GM23338 (cell line): ENCODE measurements around the gene MPV17. TPM values are rescaled to one million over a fixed set of nuclear protein-coding genes. Genes with fewer than 3 reads are reported as not detected.

Experiments
- ATAC-seq: fragments of 200-7000 bp; cut with Tn5 transposase; 3 replicates; pipeline ENCODE4 v1.9.1; 2020
- DNase-seq: peaks from one replicate; pipeline ENCODE4 v3.0.0-alpha.2; 2015; ENCODE audit warnings: low spot score
- H2AFZ ChIP-seq: fragments of 200-600 bp; sonication (generic); 2 replicates; pipeline ENCODE4 v1.8.0; 2016; ENCODE audit warnings: antibody characterized with exemption, mild to moderate bottlenecking, moderate library complexity
- H3F3A ChIP-seq: fragments of 200-600 bp; sonication (generic); replicated peaks from 2 replicates; pipeline ENCODE4 v1.8.0; 2017; ENCODE audit warnings: antibody characterized with exemption, mixed run types, low read depth
- H3K27ac ChIP-seq: fragments of 200-600 bp; sonication (generic); 2 replicates; pipeline ENCODE4 v1.6.1; 2016; ENCODE audit warnings: low read depth
- H3K27me3 ChIP-seq: fragments of 200-600 bp; sonication (generic); 2 replicates; pipeline ENCODE4 v1.8.0; 2016; ENCODE audit warnings: mild to moderate bottlenecking, mixed run types, moderate library complexity; ENCODE audit not compliant: insufficient read depth
- H3K36me3 ChIP-seq: fragments of 200-600 bp; sonication (generic); 2 replicates; pipeline ENCODE4 v1.8.0; 2016; ENCODE audit warnings: mild to moderate bottlenecking; ENCODE audit not compliant: insufficient read depth
- H3K4me1 ChIP-seq: fragments of 200-600 bp; sonication (generic); 2 replicates; pipeline ENCODE4 v1.8.0; 2016; ENCODE audit warnings: mild to moderate bottlenecking, moderate library complexity; ENCODE audit not compliant: insufficient read depth
- H3K4me2 ChIP-seq: fragments of 200-600 bp; sonication (generic); 2 replicates; pipeline ENCODE4 v1.7.1; 2017; ENCODE audit warnings: mixed run types
- H3K4me3 ChIP-seq: fragments of 200-600 bp; sonication (generic); 2 replicates; pipeline ENCODE4 v1.6.1; 2016; ENCODE audit warnings: mixed run types
- H3K79me2 ChIP-seq: fragments of 200-600 bp; sonication (generic); replicated peaks from 2 replicates; pipeline ENCODE4 v1.8.0; 2017; ENCODE audit warnings: mild to moderate bottlenecking; ENCODE audit not compliant: insufficient read depth
- H3K9me2 ChIP-seq: fragments of 200-600 bp; sonication (generic); 2 replicates; pipeline ENCODE4 v1.8.0; 2017; ENCODE audit not compliant: insufficient read depth
- H4K20me1 ChIP-seq: fragments of 200-600 bp; sonication (generic); replicated peaks from 2 replicates; pipeline ENCODE4 v1.8.0; 2017; ENCODE audit warnings: mild to moderate bottlenecking; ENCODE audit not compliant: insufficient read depth
- H3K27ac Mint-ChIP-seq: 2 replicates; pipeline ENCODE4 v1.8.0; 2020; ENCODE audit warnings: inconsistent platforms, mild to moderate bottlenecking, moderate library complexity, mixed read lengths
- H3K27me3 Mint-ChIP-seq: 3 replicates; pipeline ENCODE4 v1.8.0; 2022; ENCODE audit warnings: low read depth, mild to moderate bottlenecking, moderate library complexity, mixed read lengths, inconsistent platforms; ENCODE audit not compliant: insufficient read depth, poor library complexity
- H3K36me3 Mint-ChIP-seq: 3 replicates; pipeline ENCODE4 v1.8.0; 2021; ENCODE audit warnings: low read depth, mild to moderate bottlenecking, inconsistent platforms, moderate library complexity, mixed read lengths
- H3K4me1 Mint-ChIP-seq: 3 replicates; pipeline ENCODE4 v1.8.0; 2020; ENCODE audit warnings: mild to moderate bottlenecking, inconsistent platforms, mixed read lengths
- H3K4me3 Mint-ChIP-seq: 3 replicates; pipeline ENCODE4 v1.8.0; 2021; ENCODE audit warnings: moderate library complexity, mild to moderate bottlenecking, inconsistent platforms, mixed read lengths
- H3K9me3 Mint-ChIP-seq: 3 replicates; pipeline ENCODE4 v1.8.0; 2020; ENCODE audit warnings: moderate library complexity, mild to moderate bottlenecking, inconsistent platforms, mixed read lengths
- CREB1 ChIP-seq: fragments of 250-450 bp; sonication (Bioruptor Pico); IDR thresholded peaks from 2 replicates; pipeline ENCODE4 v1.5.0; 2020; ENCODE audit warnings: low read depth, mild to moderate bottlenecking, moderate library complexity
- CTCF ChIP-seq, 2 experiments: fragments of 200-600 bp in 1 of 2; sonication (generic) in 1 of 2; conservative IDR thresholded peaks; 2 replicates each; pipeline versions ENCODE4 v1.5.1 to v1.6.1; 2016 to 2017; ENCODE audit warnings: antibody characterized with exemption in 2 of 2, low read depth in 2 of 2, mild to moderate bottlenecking in 2 of 2, moderate library complexity in 1 of 2
- EZH2phosphoT487 ChIP-seq: fragments of 200-600 bp; sonication (generic); IDR thresholded peaks from one replicate; pipeline ENCODE4 v1.8.1; 2018; ENCODE audit warnings: antibody characterized with exemption; ENCODE audit not compliant: unreplicated experiment
- JUNB ChIP-seq: IDR thresholded peaks from one replicate; pipeline ENCODE4 v1.6.1; 2016; ENCODE audit warnings: antibody characterized with exemption; ENCODE audit not compliant: unreplicated experiment
- NANOG ChIP-seq: IDR thresholded peaks from 2 replicates; pipeline ENCODE4 v1.6.1; 2016; ENCODE audit warnings: antibody characterized with exemption, borderline replicate concordance
- POLR2AphosphoS5 ChIP-seq: IDR thresholded peaks from 2 replicates; pipeline ENCODE4 v1.6.1; 2016; ENCODE audit warnings: antibody characterized with exemption, low read depth
- STAT1 ChIP-seq: IDR thresholded peaks from one replicate; pipeline ENCODE4 v1.6.1; 2016; ENCODE audit warnings: antibody characterized with exemption; ENCODE audit not compliant: unreplicated experiment
- ZNF331 ChIP-seq: fragments of 250-450 bp; sonication (Bioruptor Pico); IDR thresholded peaks from 2 replicates; pipeline ENCODE4 v1.5.0; 2020; ENCODE audit warnings: low read depth, mild to moderate bottlenecking, moderate library complexity
- polyA plus RNA-seq: library from polyadenylated mRNA; unstranded; fragments of >200 nt; fragmentation: Nextera tagmentation; extraction: Ambion mirVana; gene quantifications from 2 replicates; pipeline ENCODE4 v1.2.1, GENCODE V29; 2016
- total RNA-seq: library from RNA; depleted of rRNA; stranded (reverse); fragments of >200 nt; shearing (Covaris generic); gene quantifications from 2 replicates; pipeline ENCODE4 v1.2.3, GENCODE V29; 2014
- TF ChIP-seq, protein P1 (sequence below): IDR thresholded peaks from one replicate; pipeline ENCODE4 v1.6.1; 2018; ENCODE audit warnings: antibody characterized with exemption; ENCODE audit not compliant: unreplicated experiment
- TF ChIP-seq, protein P2 (sequence below): fragments of 250-450 bp; sonication (Bioruptor Pico); IDR thresholded peaks from 2 replicates; pipeline ENCODE4 v1.5.0; 2020; ENCODE audit warnings: mild to moderate bottlenecking, moderate library complexity

The MPV17 gene
- total and polyA plus RNA-seq, 2 experiments from 2014 or later = 52.5 to 94.2 TPM

DNA sequence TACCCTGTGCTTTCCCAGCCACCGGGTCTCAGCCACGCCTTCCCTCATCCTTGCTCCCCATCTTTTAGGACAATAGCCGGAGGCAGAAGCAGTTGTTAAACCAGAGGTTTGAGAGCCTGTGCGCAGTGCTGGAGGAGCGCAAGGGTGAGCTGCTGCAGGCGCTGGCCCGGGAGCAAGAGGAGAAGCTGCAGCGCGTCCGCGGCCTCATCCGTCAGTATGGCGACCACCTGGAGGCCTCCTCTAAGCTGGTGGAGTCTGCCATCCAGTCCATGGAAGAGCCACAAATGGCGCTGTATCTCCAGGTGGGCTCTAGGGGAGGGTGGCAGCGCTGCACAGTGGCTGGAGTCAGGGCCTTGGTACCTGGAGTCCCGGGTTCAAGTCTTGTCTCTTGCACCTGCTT lies 17.4 kb downstream of the MPV17 start (continued):
- TF ChIP-seq CTCF (conservative IDR thresholded peaks at IDR 0.05; ENCODE audit: low read depth in 2 of 2) (no peak), JUNB (no peak)

- H3K9me2 ChIP-seq = no peaks in the 10 kb centered on the region
- 0 out of 3 replicates have a peak, but pooled peaks cover 2% of the 10 kb centered on the region for H3K36me3 Mint-ChIP-seq
- H3K4me1 ChIP-seq = peaks cover 9% of the 10 kb centered on the region
- peaks cover 53% of the 10 kb centered on the region for H3K27me3 Mint-ChIP-seq
- no peak overlapping the region for H3K4me2 ChIP-seq
- no peak overlapping the region for H2AFZ ChIP-seq
- no peak for DNase-seq
- H3K27ac Mint-ChIP-seq = no peak overlapping the region
- ATAC-seq = no peak
- no peaks in the 10 kb centered on the region for H3K36me3 ChIP-seq
- H3K4me3 ChIP-seq = no peak overlapping the region
- H3K27me3 ChIP-seq = peaks cover 54% of the 10 kb centered on the region
- no peak overlapping the region for H3K4me3 Mint-ChIP-seq
- H3F3A ChIP-seq = peaks cover 10% of the 10 kb centered on the region; the same call in 1 of the 2 replicates
- H3K79me2 ChIP-seq = no peaks in the 10 kb centered on the region
- peaks cover 4% of the 10 kb centered on the region; the same call in 1 of the 2 replicates for H4K20me1 ChIP-seq
- H3K4me1 Mint-ChIP-seq = peaks cover 6% of the 10 kb centered on the region
- no peak overlapping the region for H3K27ac ChIP-seq
- no peaks in the 10 kb centered on the region for H3K9me3 Mint-ChIP-seq
- TF ChIP-seq ZNF331 = no peak
- TF ChIP-seq CREB1 (CRISPR knock-in tag) = no peak
- no peak for TF ChIP-seq JUNB
- no peak for TF ChIP-seq STAT1
- TF ChIP-seq, protein P1, sequence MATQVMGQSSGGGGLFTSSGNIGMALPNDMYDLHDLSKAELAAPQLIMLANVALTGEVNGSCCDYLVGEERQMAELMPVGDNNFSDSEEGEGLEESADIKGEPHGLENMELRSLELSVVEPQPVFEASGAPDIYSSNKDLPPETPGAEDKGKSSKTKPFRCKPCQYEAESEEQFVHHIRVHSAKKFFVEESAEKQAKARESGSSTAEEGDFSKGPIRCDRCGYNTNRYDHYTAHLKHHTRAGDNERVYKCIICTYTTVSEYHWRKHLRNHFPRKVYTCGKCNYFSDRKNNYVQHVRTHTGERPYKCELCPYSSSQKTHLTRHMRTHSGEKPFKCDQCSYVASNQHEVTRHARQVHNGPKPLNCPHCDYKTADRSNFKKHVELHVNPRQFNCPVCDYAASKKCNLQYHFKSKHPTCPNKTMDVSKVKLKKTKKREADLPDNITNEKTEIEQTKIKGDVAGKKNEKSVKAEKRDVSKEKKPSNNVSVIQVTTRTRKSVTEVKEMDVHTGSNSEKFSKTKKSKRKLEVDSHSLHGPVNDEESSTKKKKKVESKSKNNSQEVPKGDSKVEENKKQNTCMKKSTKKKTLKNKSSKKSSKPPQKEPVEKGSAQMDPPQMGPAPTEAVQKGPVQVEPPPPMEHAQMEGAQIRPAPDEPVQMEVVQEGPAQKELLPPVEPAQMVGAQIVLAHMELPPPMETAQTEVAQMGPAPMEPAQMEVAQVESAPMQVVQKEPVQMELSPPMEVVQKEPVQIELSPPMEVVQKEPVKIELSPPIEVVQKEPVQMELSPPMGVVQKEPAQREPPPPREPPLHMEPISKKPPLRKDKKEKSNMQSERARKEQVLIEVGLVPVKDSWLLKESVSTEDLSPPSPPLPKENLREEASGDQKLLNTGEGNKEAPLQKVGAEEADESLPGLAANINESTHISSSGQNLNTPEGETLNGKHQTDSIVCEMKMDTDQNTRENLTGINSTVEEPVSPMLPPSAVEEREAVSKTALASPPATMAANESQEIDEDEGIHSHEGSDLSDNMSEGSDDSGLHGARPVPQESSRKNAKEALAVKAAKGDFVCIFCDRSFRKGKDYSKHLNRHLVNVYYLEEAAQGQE = no peak
- no peak for TF ChIP-seq EZH2phosphoT487
- TF ChIP-seq NANOG = no peak
- TF ChIP-seq POLR2AphosphoS5 = no peak
- TF ChIP-seq CTCF (conservative IDR thresholded peaks at IDR 0.05; ENCODE audit: low read depth in 2 of 2) = no peak
- TF ChIP-seq, protein P2, sequence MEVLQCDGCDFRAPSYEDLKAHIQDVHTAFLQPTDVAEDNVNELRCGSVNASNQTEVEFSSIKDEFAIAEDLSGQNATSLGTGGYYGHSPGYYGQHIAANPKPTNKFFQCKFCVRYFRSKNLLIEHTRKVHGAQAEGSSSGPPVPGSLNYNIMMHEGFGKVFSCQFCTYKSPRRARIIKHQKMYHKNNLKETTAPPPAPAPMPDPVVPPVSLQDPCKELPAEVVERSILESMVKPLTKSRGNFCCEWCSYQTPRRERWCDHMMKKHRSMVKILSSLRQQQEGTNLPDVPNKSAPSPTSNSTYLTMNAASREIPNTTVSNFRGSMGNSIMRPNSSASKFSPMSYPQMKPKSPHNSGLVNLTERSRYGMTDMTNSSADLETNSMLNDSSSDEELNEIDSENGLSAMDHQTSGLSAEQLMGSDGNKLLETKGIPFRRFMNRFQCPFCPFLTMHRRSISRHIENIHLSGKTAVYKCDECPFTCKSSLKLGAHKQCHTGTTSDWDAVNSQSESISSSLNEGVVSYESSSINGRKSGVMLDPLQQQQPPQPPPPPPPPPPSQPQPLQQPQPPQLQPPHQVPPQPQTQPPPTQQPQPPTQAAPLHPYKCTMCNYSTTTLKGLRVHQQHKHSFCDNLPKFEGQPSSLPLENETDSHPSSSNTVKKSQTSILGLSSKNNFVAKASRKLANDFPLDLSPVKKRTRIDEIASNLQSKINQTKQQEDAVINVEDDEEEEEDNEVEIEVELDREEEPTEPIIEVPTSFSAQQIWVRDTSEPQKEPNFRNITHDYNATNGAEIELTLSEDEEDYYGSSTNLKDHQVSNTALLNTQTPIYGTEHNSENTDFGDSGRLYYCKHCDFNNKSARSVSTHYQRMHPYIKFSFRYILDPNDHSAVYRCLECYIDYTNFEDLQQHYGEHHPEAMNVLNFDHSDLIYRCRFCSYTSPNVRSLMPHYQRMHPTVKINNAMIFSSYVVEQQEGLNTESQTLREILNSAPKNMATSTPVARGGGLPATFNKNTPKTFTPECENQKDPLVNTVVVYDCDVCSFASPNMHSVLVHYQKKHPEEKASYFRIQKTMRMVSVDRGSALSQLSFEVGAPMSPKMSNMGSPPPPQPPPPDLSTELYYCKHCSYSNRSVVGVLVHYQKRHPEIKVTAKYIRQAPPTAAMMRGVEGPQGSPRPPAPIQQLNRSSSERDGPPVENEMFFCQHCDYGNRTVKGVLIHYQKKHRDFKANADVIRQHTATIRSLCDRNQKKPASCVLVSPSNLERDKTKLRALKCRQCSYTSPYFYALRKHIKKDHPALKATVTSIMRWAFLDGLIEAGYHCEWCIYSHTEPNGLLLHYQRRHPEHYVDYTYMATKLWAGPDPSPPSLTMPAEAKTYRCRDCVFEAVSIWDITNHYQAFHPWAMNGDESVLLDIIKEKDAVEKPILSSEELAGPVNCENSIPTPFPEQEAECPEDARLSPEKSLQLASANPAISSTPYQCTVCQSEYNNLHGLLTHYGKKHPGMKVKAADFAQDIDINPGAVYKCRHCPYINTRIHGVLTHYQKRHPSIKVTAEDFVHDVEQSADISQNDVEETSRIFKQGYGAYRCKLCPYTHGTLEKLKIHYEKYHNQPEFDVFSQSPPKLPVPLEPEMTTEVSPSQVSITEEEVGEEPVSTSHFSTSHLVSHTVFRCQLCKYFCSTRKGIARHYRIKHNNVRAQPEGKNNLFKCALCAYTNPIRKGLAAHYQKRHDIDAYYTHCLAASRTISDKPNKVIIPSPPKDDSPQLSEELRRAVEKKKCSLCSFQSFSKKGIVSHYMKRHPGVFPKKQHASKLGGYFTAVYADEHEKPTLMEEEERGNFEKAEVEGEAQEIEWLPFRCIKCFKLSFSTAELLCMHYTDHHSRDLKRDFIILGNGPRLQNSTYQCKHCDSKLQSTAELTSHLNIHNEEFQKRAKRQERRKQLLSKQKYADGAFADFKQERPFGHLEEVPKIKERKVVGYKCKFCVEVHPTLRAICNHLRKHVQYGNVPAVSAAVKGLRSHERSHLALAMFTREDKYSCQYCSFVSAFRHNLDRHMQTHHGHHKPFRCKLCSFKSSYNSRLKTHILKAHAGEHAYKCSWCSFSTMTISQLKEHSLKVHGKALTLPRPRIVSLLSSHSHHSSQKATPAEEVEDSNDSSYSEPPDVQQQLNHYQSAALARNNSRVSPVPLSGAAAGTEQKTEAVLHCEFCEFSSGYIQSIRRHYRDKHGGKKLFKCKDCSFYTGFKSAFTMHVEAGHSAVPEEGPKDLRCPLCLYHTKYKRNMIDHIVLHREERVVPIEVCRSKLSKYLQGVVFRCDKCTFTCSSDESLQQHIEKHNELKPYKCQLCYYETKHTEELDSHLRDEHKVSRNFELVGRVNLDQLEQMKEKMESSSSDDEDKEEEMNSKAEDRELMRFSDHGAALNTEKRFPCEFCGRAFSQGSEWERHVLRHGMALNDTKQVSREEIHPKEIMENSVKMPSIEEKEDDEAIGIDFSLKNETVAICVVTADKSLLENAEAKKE = no peak
Observed at GRCh38 chr2:27304488-27305240, 18.2 kb downstream of the MPV17 start.
